ENCODE measurements around the gene IFNG. TPM values are rescaled to one million over a fixed set of nuclear protein-coding genes. Genes with fewer than 3 reads are reported as not detected.
A peak's percentile ranks its signal among the peaks of the same experiment; 100 is the strongest.

The IFNG gene
- total RNA-seq, 2 experiments from 2014 or later, result 39.0 to 39.7 TPM

GRCh38 chr12:68140556-68140955 lies 19.0 kb downstream of the IFNG start:
- peaks cover 51% of the 10 kb centered on the region for H3K4me1 Mint-ChIP-seq
- H3K9me3 Mint-ChIP-seq, result peaks cover 7% of the 10 kb centered on the region
- H3K27me3 Mint-ChIP-seq, result no peaks in the 10 kb centered on the region
- H3K4me3 Mint-ChIP-seq, result no peak overlapping the region
- H3K27ac Mint-ChIP-seq, result no peak overlapping the region
- peaks cover 26% of the 10 kb centered on the region for H3K36me3 Mint-ChIP-seq
- no peak for DNase-seq

- Mint-ChIP-seq H3K4me3 (no peak overlapping the region), H3K36me3 (peaks cover 26% of the 10 kb centered on the region), H3K27ac (no peak overlapping the region), H3K9me3 (peaks cover 7% of the 10 kb centered on the region), H3K27me3 (no peaks in the 10 kb centered on the region), H3K4me1 (peaks cover 54% of the 10 kb centered on the region)
- DNase-seq, result no peak
Observed at GRCh38 chr12:68139941-68140340, 19.6 kb downstream of the IFNG start.

- Mint-ChIP-seq H3K36me3 (peaks cover 26% of the 10 kb centered on the region), H3K4me1 (peaks cover 54% of the 10 kb centered on the region), H3K9me3 (peaks cover 7% of the 10 kb centered on the region), H3K27ac (peak overlapping the region; percentile 93), H3K4me3 (no peak overlapping the region), H3K27me3 (no peaks in the 10 kb centered on the region)
- no peak for DNase-seq
Observed at GRCh38 chr12:68139001-68139400, 20.5 kb downstream of the IFNG start.

GRCh38 chr12:68138480-68138879 lies 21.1 kb downstream of the IFNG start:
- H3K4me3 Mint-ChIP-seq, result peak overlapping the region; percentile 11

GRCh38 chr12:68137335-68137830 lies 22.2 kb downstream of the IFNG start:
- H3K27ac Mint-ChIP-seq, result peak overlapping the region; percentile 93
- no peak for DNase-seq
- peaks cover 12% of the 10 kb centered on the region for H3K9me3 Mint-ChIP-seq
- H3K4me1 Mint-ChIP-seq, result peaks cover 57% of the 10 kb centered on the region
- no peaks in the 10 kb centered on the region for H3K27me3 Mint-ChIP-seq
- peaks cover 26% of the 10 kb centered on the region for H3K36me3 Mint-ChIP-seq
- H3K4me3 Mint-ChIP-seq, result peak overlapping the region; percentile 56

More at GRCh38 chr12:68138480-68138879, 21.1 kb downstream of the IFNG start:
- no peak for DNase-seq
- Mint-ChIP-seq H3K9me3 (peaks cover 12% of the 10 kb centered on the region), H3K27ac (peak overlapping the region; percentile 93), H3K36me3 (peaks cover 26% of the 10 kb centered on the region), H3K27me3 (no peaks in the 10 kb centered on the region), H3K4me1 (peaks cover 54% of the 10 kb centered on the region)

- H3K4me1 Mint-ChIP-seq, result peaks cover 52% of the 10 kb centered on the region
- no peaks in the 10 kb centered on the region for H3K27me3 Mint-ChIP-seq
- H3K27ac Mint-ChIP-seq, result no peak overlapping the region
- H3K36me3 Mint-ChIP-seq, result peaks cover 40% of the 10 kb centered on the region
- DNase-seq, result no peak
- H3K9me3 Mint-ChIP-seq, result peaks cover 20% of the 10 kb centered on the region
- H3K4me3 Mint-ChIP-seq, result no peak overlapping the region
Observed at GRCh38 chr12:68135520-68135919, 24.0 kb downstream of the IFNG start.

GRCh38 chr12:68131867-68132414 lies 27.6 kb downstream of the IFNG start:
- Mint-ChIP-seq H3K27me3 (no peaks in the 10 kb centered on the region), H3K4me3 (no peak overlapping the region), H3K36me3 (peaks cover 29% of the 10 kb centered on the region), H3K4me1 (peaks cover 19% of the 10 kb centered on the region), H3K9me3 (peaks cover 35% of the 10 kb centered on the region), H3K27ac (no peak overlapping the region)
- no peak for DNase-seq

GRCh38 chr12:68129979-68130378 lies 29.6 kb downstream of the IFNG start:
- Mint-ChIP-seq H3K27ac (no peak overlapping the region), H3K9me3 (peaks cover 42% of the 10 kb centered on the region), H3K27me3 (no peaks in the 10 kb centered on the region), H3K4me3 (no peak overlapping the region), H3K36me3 (peaks cover 31% of the 10 kb centered on the region), H3K4me1 (peaks cover 3% of the 10 kb centered on the region)
- DNase-seq, result no peak

GRCh38 chr12:68122236-68122920 lies 37.2 kb downstream of the IFNG start:
- H3K9me3 Mint-ChIP-seq, result peaks cover 10% of the 10 kb centered on the region
- no peaks in the 10 kb centered on the region for H3K27me3 Mint-ChIP-seq
- no peak for DNase-seq
- H3K36me3 Mint-ChIP-seq, result peaks cover 8% of the 10 kb centered on the region
- peaks cover 18% of the 10 kb centered on the region for H3K4me1 Mint-ChIP-seq
- H3K27ac Mint-ChIP-seq, result no peak overlapping the region
- no peak overlapping the region for H3K4me3 Mint-ChIP-seq

GRCh38 chr12:68121143-68121542 lies 38.4 kb downstream of the IFNG start:
- Mint-ChIP-seq H3K4me1 (peaks cover 20% of the 10 kb centered on the region), H3K27ac (no peak overlapping the region), H3K9me3 (peaks cover 10% of the 10 kb centered on the region), H3K27me3 (no peaks in the 10 kb centered on the region), H3K36me3 (peaks cover 8% of the 10 kb centered on the region), H3K4me3 (no peak overlapping the region)
- DNase-seq, result peak; percentile 51

- Mint-ChIP-seq H3K4me1 (peaks cover 26% of the 10 kb centered on the region), H3K9me3 (peaks cover 3% of the 10 kb centered on the region), H3K27ac (peak overlapping the region; percentile 49), H3K27me3 (no peaks in the 10 kb centered on the region), H3K4me3 (no peak overlapping the region), H3K36me3 (peaks cover 6% of the 10 kb centered on the region)
- DNase-seq, result peak; percentile 70
Observed at GRCh38 chr12:68119724-68120211, 39.8 kb downstream of the IFNG start.

- H3K27ac Mint-ChIP-seq, result no peak overlapping the region
Observed at GRCh38 chr12:68119250-68119649, 40.3 kb downstream of the IFNG start.

GRCh38 chr12:68118096-68118755 lies 41.3 kb downstream of the IFNG start:
- H3K4me1 Mint-ChIP-seq, result peaks cover 38% of the 10 kb centered on the region
- no peak for DNase-seq
- H3K27me3 Mint-ChIP-seq, result no peaks in the 10 kb centered on the region
- H3K27ac Mint-ChIP-seq, result peak overlapping the region; percentile 4
- peaks cover 4% of the 10 kb centered on the region for H3K36me3 Mint-ChIP-seq
- H3K4me3 Mint-ChIP-seq, result peak overlapping the region; percentile 1
- H3K9me3 Mint-ChIP-seq, result no peaks in the 10 kb centered on the region

More at GRCh38 chr12:68119250-68119649, 40.3 kb downstream of the IFNG start:
- H3K4me3 Mint-ChIP-seq, result no peak overlapping the region
- peaks cover 28% of the 10 kb centered on the region for H3K4me1 Mint-ChIP-seq
- peaks cover 4% of the 10 kb centered on the region for H3K36me3 Mint-ChIP-seq
- no peak for DNase-seq
- no peaks in the 10 kb centered on the region for H3K9me3 Mint-ChIP-seq
- H3K27me3 Mint-ChIP-seq, result no peaks in the 10 kb centered on the region

GRCh38 chr12:68117661-68118060 lies 41.9 kb downstream of the IFNG start:
- H3K4me3 Mint-ChIP-seq, result no peak overlapping the region
- peaks cover 40% of the 10 kb centered on the region for H3K4me1 Mint-ChIP-seq
- peak overlapping the region; percentile 4 for H3K27ac Mint-ChIP-seq
- H3K36me3 Mint-ChIP-seq, result peaks cover 4% of the 10 kb centered on the region
- no peaks in the 10 kb centered on the region for H3K9me3 Mint-ChIP-seq
- H3K27me3 Mint-ChIP-seq, result no peaks in the 10 kb centered on the region
- no peak for DNase-seq

- Mint-ChIP-seq H3K27me3 (no peaks in the 10 kb centered on the region), H3K9me3 (no peaks in the 10 kb centered on the region), H3K4me3 (no peak overlapping the region), H3K27ac (no peak overlapping the region), H3K4me1 (peaks cover 44% of the 10 kb centered on the region), H3K36me3 (peaks cover 4% of the 10 kb centered on the region)
- DNase-seq, result no peak
Observed at GRCh38 chr12:68115281-68115680, 44.3 kb downstream of the IFNG start.

Measured in activated naive CD8-positive, alpha-beta T cell treated with anti-CD3 and anti-CD28 coated beads for 36 hours (primary cell).